Heart left ventricle (tissue), 16 donors: Measurements from ENCODE around the gene ATP7B. TPM values are rescaled to one million over a fixed set of nuclear protein-coding genes. Genes with fewer than 3 reads are reported as not detected.

ENCODE experiments used
- ATAC-seq, 4 donors: fragments of 200-7000 bp; cut with Tn5 transposase; one replicate each; pipeline ENCODE4 v1.9.1; 2020 to 2022; ENCODE audit warnings: moderate library complexity in 4 of 4, mild to moderate bottlenecking in 3 of 4, moderate number of reproducible peaks in 1 of 4
- DNase-seq, 5 donors: peaks; one replicate each; pipeline ENCODE4 v3.0.0-alpha.2; 2020
- H3K27ac ChIP-seq, 12 donors: fragments of 200-600 bp; sonication (generic) in 4 of 12; one replicate each; pipeline versions ENCODE4 v1.5.0 to v1.8.0; 2016 to 2022; ENCODE audit warnings: mild to moderate bottlenecking in 2 of 12
- H3K27me3 ChIP-seq, 9 donors: fragments of 200-600 bp; sonication (generic) in 2 of 9; one replicate each; pipeline versions ENCODE4 v1.5.1 to v1.8.0; 2016 to 2022; ENCODE audit warnings: mild to moderate bottlenecking in 3 of 9
- H3K36me3 ChIP-seq, 9 donors: fragments of 200-600 bp; sonication (generic) in 2 of 9; one replicate each; pipeline versions ENCODE4 v1.5.0 to v1.8.0; 2018 to 2022; ENCODE audit warnings: mild to moderate bottlenecking in 2 of 9
- H3K4me1 ChIP-seq, 12 donors: fragments of 200-600 bp; sonication (generic) in 4 of 12; one replicate each; pipeline versions ENCODE4 v1.5.0 to v1.8.0; 2016 to 2022; ENCODE audit warnings: mild to moderate bottlenecking in 3 of 12
- H3K4me3 ChIP-seq, 12 donors: fragments of 200-600 bp; sonication (generic) in 4 of 12; one replicate each; pipeline versions ENCODE4 v1.5.0 to v1.8.0; 2017 to 2022; ENCODE audit warnings: mild to moderate bottlenecking in 9 of 12, moderate library complexity in 4 of 12
- H3K9me3 ChIP-seq, 12 donors: fragments of 200-600 bp; sonication (generic) in 4 of 12; one replicate each; pipeline versions ENCODE4 v1.5.0 to v1.8.0; 2016 to 2022; ENCODE audit warnings: mild to moderate bottlenecking in 1 of 12
- POLR2A ChIP-seq, 2 donors: fragments of 450-650 bp; IDR thresholded peaks; one replicate each; pipeline ENCODE4 v1.6.1; 2017; ENCODE audit warnings: antibody characterized with exemption in 2 of 2, mild to moderate bottlenecking in 2 of 2, moderate library complexity in 2 of 2
- WGBS, 4 donors: extraction: QIAGEN DNeasy Blood & Tissue Kit in 2 of 4; methylation state at CpG; one replicate each; pipeline versions ENCODE4 v1.1.5 to v1.1.7; 2013 to 2018; 5-methylcytosine and 5-hydroxymethylcytosine counted together
- intact Hi-C, 10 donors: fragments of 100-400 bp; cut with DNase I; formaldehyde crosslinking; loops; one replicate each; pipeline versions ENCODE4 v1.11.1 to v1.14.2; 2022
- polyA plus RNA-seq, 2 donors: library from polyadenylated mRNA; stranded (reverse); fragments of 200-250 nt; gene quantifications; one replicate each; pipeline ENCODE4 v1.2.3, GENCODE V29; 2013
- total RNA-seq, 9 donors: library from RNA; depleted of rRNA in 2 of 9; stranded (reverse); fragments of >200 nt in 2 of 9; fragmentation: NEBNext Ultra II Directional in 3 of 9; extraction: Animal tissue kit (Norgen Biotek cat#: 25700) in 3 of 9; gene quantifications; one replicate each; pipeline versions ENCODE4 v1.1.0 to v1.2.4, GENCODE V29; 2016 to 2023
- TF ChIP-seq, protein P1 (sequence below), 12 donors: fragments of 200-600 bp; sonication (generic) in 4 of 12; IDR thresholded peaks; one replicate each; pipeline versions ENCODE4 v1.5.0 to v1.8.0; 2018 to 2022; ENCODE audit warnings: antibody characterized with exemption in 12 of 12, mild to moderate bottlenecking in 5 of 12
- donor health status: ischemic (EF 13 %, LVEDD 7.1; RV severe dilation, severe dysfunction).
- donor health status: healthy with polysubstance abuse.
- donor health status: DM: no; HTN: yes; CAD: no.
- donor health status: DM: no; HTN: no; CAD: no.
- donor health status: ischemic (EF 25% LVEDD 6.9; RV normal size, moderate dysfunction).
- donor health status: ischemic (EF 25% LVEDD 5.7; RV mildly dilated, moderate dysfunction).
- donor health status: healthy.
- donor health status: DM: yes; HTN: yes; CAD: no.
- donor health status: ischemic (EF 35%, LVEDD 5.7; RV mildly dilated, moderate dysfunction).
- donor health status: nonischemic (EF 11% LVEDD 7.7; RV severe dilation, severe dysfunction).
- donor health status: DM: yes; HTN: yes; CAD: no.
- donor health status: PGD.
- donor health status: ischemic (EF 29% LVEDD 5.4; RV normal size, mild dysfunction).
- donor health status: nonischemic (EF 23%, LVEDD 6.1; RV moderate dilation, normal function).

ATP7B gene
- total and polyA plus RNA-seq, 11 donors, result 2.7 to 11.4 (median 4.3) TPM

DNA sequence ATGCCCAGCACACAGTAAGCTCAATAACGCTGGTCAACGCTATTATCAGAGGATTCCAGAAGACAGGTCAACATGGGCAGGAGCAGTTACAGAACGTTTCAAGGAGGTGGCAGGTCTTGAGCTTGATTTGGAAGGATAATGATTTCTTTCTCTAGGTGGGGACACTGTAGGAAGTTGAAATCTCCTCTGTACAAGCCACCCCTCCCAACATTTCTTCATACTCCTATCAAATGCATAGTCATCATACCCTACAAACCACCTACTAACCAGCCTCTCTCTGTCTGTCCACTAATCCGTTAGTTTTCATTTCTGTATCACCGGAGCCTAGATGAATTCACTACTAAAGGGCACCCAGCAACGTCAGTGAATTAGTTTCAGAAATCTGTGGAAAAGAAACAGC lies 1.3 kb downstream of the ATP7B start:
- intact Hi-C loops, result loop anchor here in 5 of 10 donors (5.0 to 10.0 kb wide), 8 partner anchors 75 to 445 kb away; partner anchors contain the start of genes CKAP2 (in 1 of the 5), VPS36 (in 1 of the 5) and WDFY2 (in 1 of the 5)
- DNase-seq (no peak), ATAC-seq (no peak)
- Histone ChIP-seq H3K27me3 (peaks cover 0 to 9% (median 0%) of the 10 kb centered on the region in 9 donors), H3K27ac (no peak overlapping the region), H3K4me3 (peak overlapping the region in 3 of 12 donors; percentile 88 to 97 (median 95)), H3K4me1 (peaks cover 0 to 32% (median 21%) of the 10 kb centered on the region in 12 donors), H3K36me3 (no peaks in the 10 kb centered on the region), H3K9me3 (no peaks in the 10 kb centered on the region)
- WGBS, 4 donors, result 67 to 71% (median 68%) methylated on average over 6 of the region's 6 CpGs
- no peak for TF ChIP-seq POLR2A (IDR thresholded peaks at IDR 0.05)
- TF ChIP-seq, protein P1, sequence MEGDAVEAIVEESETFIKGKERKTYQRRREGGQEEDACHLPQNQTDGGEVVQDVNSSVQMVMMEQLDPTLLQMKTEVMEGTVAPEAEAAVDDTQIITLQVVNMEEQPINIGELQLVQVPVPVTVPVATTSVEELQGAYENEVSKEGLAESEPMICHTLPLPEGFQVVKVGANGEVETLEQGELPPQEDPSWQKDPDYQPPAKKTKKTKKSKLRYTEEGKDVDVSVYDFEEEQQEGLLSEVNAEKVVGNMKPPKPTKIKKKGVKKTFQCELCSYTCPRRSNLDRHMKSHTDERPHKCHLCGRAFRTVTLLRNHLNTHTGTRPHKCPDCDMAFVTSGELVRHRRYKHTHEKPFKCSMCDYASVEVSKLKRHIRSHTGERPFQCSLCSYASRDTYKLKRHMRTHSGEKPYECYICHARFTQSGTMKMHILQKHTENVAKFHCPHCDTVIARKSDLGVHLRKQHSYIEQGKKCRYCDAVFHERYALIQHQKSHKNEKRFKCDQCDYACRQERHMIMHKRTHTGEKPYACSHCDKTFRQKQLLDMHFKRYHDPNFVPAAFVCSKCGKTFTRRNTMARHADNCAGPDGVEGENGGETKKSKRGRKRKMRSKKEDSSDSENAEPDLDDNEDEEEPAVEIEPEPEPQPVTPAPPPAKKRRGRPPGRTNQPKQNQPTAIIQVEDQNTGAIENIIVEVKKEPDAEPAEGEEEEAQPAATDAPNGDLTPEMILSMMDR (IDR thresholded peaks at IDR 0.05), result no peak

DNA sequence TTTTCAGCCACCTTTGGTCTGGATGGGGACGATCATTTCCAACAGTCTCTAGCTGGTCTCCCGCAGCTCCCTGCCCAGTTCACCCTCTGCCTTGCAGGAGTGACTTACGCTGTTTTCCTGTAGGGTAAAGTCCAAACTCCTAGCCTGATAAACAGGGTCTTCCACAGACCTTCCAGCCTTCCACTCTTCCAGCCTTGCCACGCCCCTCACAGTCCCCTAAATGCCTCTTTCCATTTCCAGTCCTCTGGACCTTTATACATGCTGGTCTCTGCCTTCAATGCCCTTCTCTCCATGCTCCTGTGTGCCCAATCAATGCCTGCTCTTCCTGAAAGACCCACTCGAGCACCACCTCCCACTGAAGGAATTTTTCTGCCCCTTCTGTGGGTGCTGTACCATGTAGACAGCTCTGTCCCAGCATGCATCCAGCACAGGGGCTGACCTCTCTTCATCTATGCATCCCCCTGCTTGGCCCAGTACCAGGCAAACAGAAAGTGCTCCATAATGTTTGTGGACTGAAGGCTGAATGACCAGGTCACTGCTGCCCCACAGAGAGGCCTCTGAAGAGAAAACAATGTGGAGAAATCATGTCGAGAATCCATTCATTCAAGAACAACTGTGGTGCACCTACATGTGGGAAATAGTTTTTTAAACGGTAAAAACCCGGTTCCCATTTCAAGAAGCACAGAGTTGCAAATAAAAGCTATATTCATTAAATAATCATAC lies 4.6 kb downstream of the ATP7B start:
- TF ChIP-seq POLR2A (IDR thresholded peaks at IDR 0.05), result no peak
- TF ChIP-seq, protein P1 (IDR thresholded peaks at IDR 0.05), result no peak
- peaks cover 0 to 17% (median 9%) of the 10 kb centered on the region in 12 donors for H3K4me1 ChIP-seq
- no peaks in the 10 kb centered on the region for H3K9me3 ChIP-seq
- WGBS, 4 donors, result 90 to 91% (median 90%) methylated on average over 8 of the region's 8 CpGs
- H3K27me3 ChIP-seq, result peaks cover 0 to 9% (median 0%) of the 10 kb centered on the region in 9 donors
- intact Hi-C loops, result loop anchor here in 3 of 10 donors (2.0 to 10.0 kb wide), 3 partner anchors 122 to 198 kb away; partner anchors contain the start of gene NEK5 (in 1 of the 3)
- H3K27ac ChIP-seq, result no peak overlapping the region
- no peak for DNase-seq
- no peak for ATAC-seq
- no peak overlapping the region for H3K4me3 ChIP-seq
- H3K36me3 ChIP-seq, result no peaks in the 10 kb centered on the region

DNA sequence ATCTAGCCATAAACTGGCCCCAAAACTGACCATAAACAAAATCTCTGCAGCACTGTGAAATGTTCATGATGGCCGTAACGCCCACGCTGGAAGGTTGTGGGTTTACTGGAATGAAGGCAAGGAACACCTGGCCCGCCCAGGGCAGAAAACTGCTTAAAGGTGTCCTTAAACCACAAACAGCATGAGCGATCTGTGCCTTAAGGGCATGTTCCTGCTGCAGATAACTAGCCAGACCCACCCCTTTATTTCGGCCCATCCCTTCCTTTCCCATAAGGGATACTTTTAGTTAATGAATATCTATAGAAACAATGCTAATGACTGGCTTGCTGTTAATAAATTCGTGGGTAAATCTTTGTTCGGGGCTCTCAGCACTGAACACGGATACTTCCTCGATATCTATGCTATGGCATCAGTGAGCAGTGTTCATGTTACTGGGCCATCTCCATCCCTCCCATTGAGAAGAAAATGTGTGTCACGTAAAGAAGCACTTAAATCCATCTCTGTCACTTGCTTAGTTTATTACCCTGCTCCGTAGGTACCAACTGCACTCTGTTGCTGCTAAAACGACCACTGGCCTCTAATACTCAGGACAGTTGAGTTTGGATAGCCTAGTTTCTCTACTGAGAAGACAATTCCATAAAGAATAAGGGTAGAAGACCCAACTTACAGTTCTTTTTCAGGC lies 5.3 kb downstream of the ATP7B start:
- no peak for DNase-seq
- H3K27me3 ChIP-seq, result peaks cover 0 to 2% (median 0%) of the 10 kb centered on the region in 9 donors
- WGBS, 4 donors, result 91 to 96% (median 95%) methylated on average over 13 of the region's 13 CpGs
- H3K4me3 ChIP-seq, result no peak overlapping the region
- intact Hi-C loops, result loop anchor here in 3 of 10 donors (2.0 to 10.0 kb wide), 3 partner anchors 123 to 199 kb away; partner anchors contain the start of gene NEK5 (in 1 of the 3)
- TF ChIP-seq, protein P1 (IDR thresholded peaks at IDR 0.05), result no peak
- TF ChIP-seq POLR2A (IDR thresholded peaks at IDR 0.05), result no peak
- no peaks in the 10 kb centered on the region for H3K9me3 ChIP-seq
- no peaks in the 10 kb centered on the region for H3K36me3 ChIP-seq
- ATAC-seq, result no peak
- no peak overlapping the region for H3K27ac ChIP-seq
- H3K4me1 ChIP-seq, result peaks cover 0 to 15% (median 9%) of the 10 kb centered on the region in 12 donors
